B cell (primary cell): ENCODE measurements around the gene THUMPD3. TPM values are rescaled to one million over a fixed set of nuclear protein-coding genes. Genes with fewer than 3 reads are reported as not detected.

ENCODE experiments used
- ATAC-seq: fragments of 200-7000 bp; cut with Tn5 transposase; one replicate; pipeline ENCODE4 v1.10.0; 2021; ENCODE audit warnings: low read depth, mild to moderate bottlenecking, moderate number of reproducible peaks, moderate library complexity
- CTCF ChIA-PET: fragments of 350-600 bp; sonication (Branson Sonifier 250); formaldehyde crosslinking; loops from one replicate; lab custom pipeline; 2021; ENCODE audit warnings: antibody characterized with exemption, inconsistent platforms; lab: Charles Lee
- POLR2A ChIA-PET: fragments of 350-600 bp; sonication (Branson Sonifier 250); formaldehyde crosslinking; loops from one replicate; lab custom pipeline; 2021; ENCODE audit warnings: antibody characterized with exemption; lab: Charles Lee
- DNase-seq: peaks from one replicate; pipeline ENCODE4 v3.0.0; 2013
- H2AFZ ChIP-seq: 2 replicates; pipeline ENCODE4 v1.6.1; 2012; ENCODE audit warnings: mild to moderate bottlenecking, low read depth, low read length; ENCODE audit not compliant: insufficient read depth, poor library complexity, severe bottlenecking
- H3K27ac ChIP-seq, 2 donors: 1 replicate in 1 of 2; 2 replicates in 1 of 2; pipeline ENCODE4 v1.5.1; 2012 to 2013; ENCODE audit warnings: low read length in 2 of 2, mild to moderate bottlenecking in 2 of 2, moderate library complexity in 1 of 2
- H3K27me3 ChIP-seq, 4 experiments: fragments of 200-600 bp in 1 of 4; sonication (generic) in 1 of 4; replicated peaks in 1 of 4; 1 replicate in 2 of 4; 2 replicates in 2 of 4; pipeline versions ENCODE4 v1.6.1 to v1.7.0; 2013 to 2016; ENCODE audit warnings: low read length in 3 of 4, mild to moderate bottlenecking in 2 of 4, mixed read lengths in 1 of 4, moderate library complexity in 1 of 4; ENCODE audit not compliant: insufficient read depth in 4 of 4, control insufficient read depth in 3 of 4; ENCODE audit errors: control extremely low read depth in 1 of 4
- H3K36me3 ChIP-seq, 2 experiments: replicated peaks in 1 of 2; 1 replicate in 1 of 2; 2 replicates in 1 of 2; pipeline versions ENCODE4 v1.6.1 to v1.7.1; 2013; ENCODE audit warnings: low read length in 1 of 2; ENCODE audit not compliant: insufficient read depth in 2 of 2, control insufficient read depth in 1 of 2; ENCODE audit errors: control extremely low read depth in 1 of 2, extremely low read depth in 1 of 2
- H3K4me1 ChIP-seq, 2 donors: fragments of 200-600 bp in 1 of 2; sonication (generic) in 1 of 2; 1 replicate in 1 of 2; 2 replicates in 1 of 2; pipeline versions ENCODE4 v1.5.1 to v1.6.1; 2013 to 2017; ENCODE audit warnings: low read length in 2 of 2; ENCODE audit not compliant: control insufficient read depth in 2 of 2, insufficient read depth in 2 of 2
- H3K4me2 ChIP-seq: replicated peaks from 2 replicates; pipeline ENCODE3; 2012; ENCODE audit warnings: mild to moderate bottlenecking, low read depth, low read length; ENCODE audit not compliant: poor library complexity, severe bottlenecking
- H3K4me3 ChIP-seq, 5 experiments: fragments of 200-600 bp in 1 of 5; sonication (generic) in 1 of 5; 1 replicate in 3 of 5; 2 replicates in 2 of 5; pipeline versions ENCODE4 v1.5.1 to v1.7.0; 2011 to 2016; ENCODE audit warnings: low read length in 4 of 5, mild to moderate bottlenecking in 4 of 5, low read depth in 2 of 5, control low read depth in 1 of 5, moderate library complexity in 1 of 5; ENCODE audit not compliant: insufficient read depth in 1 of 5; ENCODE audit errors: control extremely low read depth in 1 of 5, extremely low read depth in 1 of 5
- H3K79me2 ChIP-seq: fragments of 200-600 bp; sonication (generic); one replicate; pipeline ENCODE4 v1.6.0; 2016; ENCODE audit warnings: low read length; ENCODE audit not compliant: control insufficient read depth, insufficient read depth
- H3K9ac ChIP-seq: fragments of 200-600 bp; sonication (generic); 2 replicates; pipeline ENCODE4 v1.6.1; 2017; ENCODE audit warnings: mild to moderate bottlenecking, low read length, moderate library complexity
- H3K9me3 ChIP-seq, 3 donors: one replicate each; pipeline versions ENCODE4 v1.6.1 to v1.7.1; 2013; ENCODE audit warnings: low read length in 2 of 3; ENCODE audit not compliant: control insufficient read depth in 2 of 3, insufficient read depth in 1 of 3; ENCODE audit errors: control extremely low read depth in 1 of 3
- H4K20me1 ChIP-seq: 2 replicates; pipeline ENCODE4 v1.6.0; 2012; ENCODE audit warnings: mild to moderate bottlenecking, low read length; ENCODE audit not compliant: insufficient read depth, control insufficient read depth, poor library complexity, severe bottlenecking
- H3K27ac Mint-ChIP-seq: one replicate; pipeline ENCODE4 v1.8.0; 2021; ENCODE audit warnings: mixed read lengths
- H3K27me3 Mint-ChIP-seq: one replicate; pipeline ENCODE4 v1.8.0; 2021; ENCODE audit warnings: mixed read lengths
- H3K4me1 Mint-ChIP-seq: one replicate; pipeline ENCODE4 v1.8.0; 2021; ENCODE audit warnings: mixed read lengths
- H3K4me3 Mint-ChIP-seq: one replicate; pipeline ENCODE4 v1.8.0; 2021; ENCODE audit warnings: mixed read lengths
- H3K9me3 Mint-ChIP-seq: one replicate; pipeline ENCODE4 v1.8.0; 2022; ENCODE audit warnings: mixed read lengths; ENCODE audit not compliant: insufficient read depth
- EZH2 ChIP-seq: IDR thresholded peaks from 2 replicates; pipeline ENCODE4 v1.6.1; 2012; ENCODE audit warnings: borderline replicate concordance, low read depth, mild to moderate bottlenecking, moderate library complexity, low read length; ENCODE audit not compliant: insufficient read depth, poor library complexity, severe bottlenecking
- WGBS: methylation state at CpG from one replicate; pipeline ENCODE4 v1.1.5; 2013; ENCODE audit warnings: missing lambda C conversion rate; ENCODE audit not compliant: insufficient coverage; 5-methylcytosine and 5-hydroxymethylcytosine counted together
- intact Hi-C: fragments of 100-400 bp; cut with micrococcal nuclease; formaldehyde crosslinking; loops from one replicate; pipeline ENCODE4 v1.10.0; 2022
- polyA plus RNA-seq: library from polyadenylated mRNA; depleted of rRNA; stranded (reverse); fragments of >200 nt; gene quantifications from 2 replicates; pipeline ENCODE4 v1.2.3, GENCODE V29; 2012
- total RNA-seq, 2 donors: library from RNA; stranded (reverse); fragments of 120-200 nt in 1 of 2; gene quantifications; 1 replicate in 1 of 2; 2 replicates in 1 of 2; pipeline versions ENCODE4 v1.2.3 to v1.2.4, GENCODE V29; 2013 to 2022
- TF ChIP-seq, protein P1 (sequence below): fragments of 200-600 bp; IDR thresholded peaks from one replicate; pipeline ENCODE4 v1.8.0; 2022; ENCODE audit warnings: antibody characterized with exemption, mild to moderate bottlenecking

The THUMPD3 gene
- total and polyA plus RNA-seq, 2 donors (not counting 1 experiment from before 2014, with no cell fraction given) = 10.1 to 32.1 TPM

DNA sequence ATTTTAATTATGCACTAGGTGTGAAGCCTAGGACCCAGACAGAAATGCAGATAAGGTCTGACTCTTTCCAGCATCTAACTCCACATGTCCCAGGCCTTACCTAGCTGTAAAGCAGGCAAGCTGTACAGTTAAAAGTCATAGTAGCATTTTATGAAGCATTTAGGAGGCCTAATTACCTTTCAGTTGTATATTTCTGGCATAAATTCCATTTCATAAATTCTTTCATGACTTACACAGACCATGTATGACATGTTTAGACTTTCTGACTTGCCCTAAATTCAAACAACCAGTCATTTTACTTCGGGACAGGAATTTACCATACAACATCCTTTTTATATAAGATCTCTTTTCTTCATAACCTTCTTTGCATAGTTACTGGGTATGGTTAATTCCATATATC is 35.3 kb upstream of the THUMPD3 start:
- Histone ChIP-seq H3K4me1 (no peaks in the 10 kb centered on the region), H2AFZ (no peak overlapping the region), H3K27ac (no peak overlapping the region), H3K4me2 (no peak overlapping the region), H3K9me3 (peaks cover 0 to 3% (median 1%) of the 10 kb centered on the region in 3 donors), H3K4me3 (no peak overlapping the region), H4K20me1 (no peaks in the 10 kb centered on the region), H3K36me3 (no peaks in the 10 kb centered on the region), H3K27me3 (no peaks in the 10 kb centered on the region), H3K79me2 (no peaks in the 10 kb centered on the region), H3K9ac (no peak overlapping the region)
- intact Hi-C loops = no loop called here
- ChIA-PET CTCF (no interaction called here), POLR2A (no interaction called here)
- no peak for ATAC-seq
- Mint-ChIP-seq H3K9me3 (peaks cover 3% of the 10 kb centered on the region), H3K27me3 (peaks cover 11% of the 10 kb centered on the region), H3K4me1 (no peaks in the 10 kb centered on the region), H3K27ac (no peak overlapping the region), H3K4me3 (no peak overlapping the region)
- DNase-seq = no peak
- TF ChIP-seq, protein P1, sequence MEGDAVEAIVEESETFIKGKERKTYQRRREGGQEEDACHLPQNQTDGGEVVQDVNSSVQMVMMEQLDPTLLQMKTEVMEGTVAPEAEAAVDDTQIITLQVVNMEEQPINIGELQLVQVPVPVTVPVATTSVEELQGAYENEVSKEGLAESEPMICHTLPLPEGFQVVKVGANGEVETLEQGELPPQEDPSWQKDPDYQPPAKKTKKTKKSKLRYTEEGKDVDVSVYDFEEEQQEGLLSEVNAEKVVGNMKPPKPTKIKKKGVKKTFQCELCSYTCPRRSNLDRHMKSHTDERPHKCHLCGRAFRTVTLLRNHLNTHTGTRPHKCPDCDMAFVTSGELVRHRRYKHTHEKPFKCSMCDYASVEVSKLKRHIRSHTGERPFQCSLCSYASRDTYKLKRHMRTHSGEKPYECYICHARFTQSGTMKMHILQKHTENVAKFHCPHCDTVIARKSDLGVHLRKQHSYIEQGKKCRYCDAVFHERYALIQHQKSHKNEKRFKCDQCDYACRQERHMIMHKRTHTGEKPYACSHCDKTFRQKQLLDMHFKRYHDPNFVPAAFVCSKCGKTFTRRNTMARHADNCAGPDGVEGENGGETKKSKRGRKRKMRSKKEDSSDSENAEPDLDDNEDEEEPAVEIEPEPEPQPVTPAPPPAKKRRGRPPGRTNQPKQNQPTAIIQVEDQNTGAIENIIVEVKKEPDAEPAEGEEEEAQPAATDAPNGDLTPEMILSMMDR = no peak
- TF ChIP-seq EZH2 = no peak
- no CpG with 5 or more reads among the region's 1 CpG for WGBS

DNA sequence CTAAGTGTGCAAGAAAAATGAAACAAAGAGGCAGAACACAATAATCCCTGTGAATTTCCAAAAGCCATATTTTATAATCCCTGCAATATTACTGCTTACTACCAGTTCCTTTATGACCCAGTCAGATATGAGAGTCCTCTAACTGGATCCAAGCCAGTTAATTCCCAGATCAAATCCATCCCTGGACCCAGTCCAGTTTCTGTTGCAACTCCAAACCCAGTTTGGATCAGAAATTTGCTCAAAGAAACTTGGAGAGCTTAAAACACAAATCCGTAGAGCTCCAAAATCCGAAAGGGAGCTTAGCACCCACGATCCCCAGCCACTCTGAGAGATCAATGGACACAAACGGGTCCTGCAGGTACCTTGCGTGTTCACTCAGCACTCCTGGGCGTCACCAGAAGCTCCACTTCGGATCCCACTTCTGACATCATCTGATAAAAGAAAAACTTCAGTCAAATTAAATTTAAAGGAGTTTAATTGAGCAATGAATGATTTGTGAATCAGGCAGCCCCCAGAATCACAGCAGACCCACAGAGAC is 32.6 kb upstream of the THUMPD3 start:
- H3K4me3 Mint-ChIP-seq = no peak overlapping the region
- TF ChIP-seq, protein P1 = no peak
- TF ChIP-seq EZH2 = no peak
- Histone ChIP-seq H3K36me3 (no peaks in the 10 kb centered on the region), H3K9me3 (peaks cover 0 to 3% (median 1%) of the 10 kb centered on the region in 3 donors), H3K27me3 (no peaks in the 10 kb centered on the region), H3K9ac (no peak overlapping the region), H3K79me2 (no peaks in the 10 kb centered on the region), H3K27ac (no peak overlapping the region), H3K4me2 (no peak overlapping the region), H4K20me1 (no peaks in the 10 kb centered on the region), H3K4me1 (no peaks in the 10 kb centered on the region), H3K4me3 (no peak overlapping the region), H2AFZ (no peak overlapping the region)
- peaks cover 3% of the 10 kb centered on the region for H3K9me3 Mint-ChIP-seq
- ATAC-seq (no peak), DNase-seq (no peak)
- 94% methylated on average over 5 of the region's 7 CpGs for WGBS
- no peak overlapping the region for H3K27ac Mint-ChIP-seq
- H3K4me1 Mint-ChIP-seq = no peaks in the 10 kb centered on the region
- intact Hi-C loops = no loop called here
- H3K27me3 Mint-ChIP-seq = peaks cover 19% of the 10 kb centered on the region
- ChIA-PET POLR2A (no interaction called here), CTCF (interaction anchor here (1.3 kb wide), 1 partner anchor 23 kb away, joined by 3 read pairs; no protein-coding TSS in a partner anchor)
